GM19468 (cell line): ENCODE measurements around the gene ERN1.

Experiments used
- ATAC-seq: cut with Tn5 transposase; IDR thresholded peaks from one replicate; pipeline ENCODE4 v1.9.1; 2021; ENCODE audit warnings: mild to moderate bottlenecking, moderate library complexity, moderate number of reproducible peaks; ENCODE audit not compliant: unreplicated experiment; ENCODE audit errors: extremely low read depth

ERN1 gene

GRCh38 chr17:64115822-64116534, 14.0 kb downstream of the ERN1 start:
- ATAC-seq, result no peak

GRCh38 chr17:64115043-64115698, 14.8 kb downstream of the ERN1 start:
- ATAC-seq, result no peak

- ATAC-seq, result no peak
These were observed 16.9 kb downstream of the ERN1 start for GRCh38 chr17:64113006-64113405.

- no peak for ATAC-seq
These were observed 18.1 kb downstream of the ERN1 start for GRCh38 chr17:64111831-64112230.

GRCh38 chr17:64110379-64111152, 19.4 kb downstream of the ERN1 start:
- no peak for ATAC-seq

GRCh38 chr17:64109400-64109799, 20.5 kb downstream of the ERN1 start:
- no peak for ATAC-seq

- ATAC-seq, result no peak
These were observed 22.3 kb downstream of the ERN1 start for GRCh38 chr17:64107500-64108236.

- ATAC-seq, result no peak
These were observed 23.0 kb downstream of the ERN1 start for GRCh38 chr17:64106918-64107317.

- ATAC-seq, result no peak
These were observed 26.3 kb downstream of the ERN1 start for GRCh38 chr17:64103391-64104364.

- ATAC-seq, result no peak
These were observed 27.1 kb downstream of the ERN1 start for GRCh38 chr17:64102627-64103390.

- ATAC-seq, result no peak
These were observed 30.4 kb downstream of the ERN1 start for GRCh38 chr17:64099543-64099942.

- no peak for ATAC-seq
These were observed 32.6 kb downstream of the ERN1 start for GRCh38 chr17:64097196-64097936.

GRCh38 chr17:64096037-64096436, 33.9 kb downstream of the ERN1 start:
- ATAC-seq, result no peak

GRCh38 chr17:64095144-64095882, 34.6 kb downstream of the ERN1 start:
- ATAC-seq, result no peak

GRCh38 chr17:64094412-64094811, 35.5 kb downstream of the ERN1 start:
- ATAC-seq, result no peak

GRCh38 chr17:64092952-64093451, 36.9 kb downstream of the ERN1 start:
- ATAC-seq, result no peak

GRCh38 chr17:64092113-64092512, 37.8 kb downstream of the ERN1 start:
- ATAC-seq, result no peak
